DOHH2 (cell line): Measurements from ENCODE around the gene SVOPL.

Experiments used
- H3F3A ChIP-seq: fragments of 200-600 bp; sonication (generic), shearing (Covaris generic); 2 replicates; pipeline ENCODE4 v1.6.0; 2016; ENCODE audit warnings: antibody characterized with exemption, mild to moderate bottlenecking; ENCODE audit not compliant: control insufficient read depth, insufficient read depth
- H3K27ac ChIP-seq: fragments of 200-600 bp; sonication (generic); 2 replicates; pipeline ENCODE4 v1.5.1; 2014; ENCODE audit warnings: low read depth, mild to moderate bottlenecking, low read length, moderate library complexity
- H3K27me3 ChIP-seq: fragments of 200-600 bp; sonication (generic); 2 replicates; pipeline ENCODE4 v1.6.1; 2014; ENCODE audit warnings: mild to moderate bottlenecking, low read length, mixed read lengths; ENCODE audit not compliant: control insufficient read depth
- H3K36me3 ChIP-seq: fragments of 200-600 bp; sonication (generic); 2 replicates; pipeline ENCODE4 v1.6.1; 2014; ENCODE audit warnings: mild to moderate bottlenecking, low read length, moderate library complexity, mixed read lengths; ENCODE audit not compliant: control insufficient read depth
- H3K4me1 ChIP-seq: fragments of 200-600 bp; sonication (generic); 2 replicates; pipeline ENCODE4 v1.6.1; 2014; ENCODE audit warnings: mild to moderate bottlenecking, low read length, mixed read lengths; ENCODE audit not compliant: control insufficient read depth
- H3K4me2 ChIP-seq: fragments of 200-600 bp; sonication (generic); 2 replicates; pipeline ENCODE4 v1.6.0; 2014; ENCODE audit warnings: mild to moderate bottlenecking, low read length, moderate library complexity
- H3K4me3 ChIP-seq: fragments of 200-600 bp; sonication (generic); 2 replicates; pipeline ENCODE4 v1.5.1; 2014; ENCODE audit warnings: mild to moderate bottlenecking, low read length, mixed read lengths
- H3K79me2 ChIP-seq: fragments of 200-600 bp; sonication (generic); 2 replicates; pipeline ENCODE4 v1.6.1; 2014; ENCODE audit warnings: mild to moderate bottlenecking, low read length, mixed read lengths; ENCODE audit not compliant: control insufficient read depth
- H3K9me2 ChIP-seq: fragments of 200-600 bp; sonication (generic); replicated peaks from 2 replicates; pipeline ENCODE4 v1.6.1; 2014; ENCODE audit warnings: mild to moderate bottlenecking, low read length, mixed read lengths; ENCODE audit not compliant: control insufficient read depth
- H3K9me3 ChIP-seq: fragments of 200-600 bp; sonication (generic); 2 replicates; pipeline ENCODE4 v1.6.1; 2014; ENCODE audit warnings: antibody characterized with exemption, low read length, mixed read lengths; ENCODE audit not compliant: control insufficient read depth, insufficient read depth
- H4K20me1 ChIP-seq: fragments of 200-600 bp; sonication (generic); 2 replicates; pipeline ENCODE4 v1.6.0; 2014; ENCODE audit warnings: low read depth, mild to moderate bottlenecking, antibody characterized with exemption, low read length, moderate library complexity; ENCODE audit not compliant: control insufficient read depth, insufficient read depth
- EZH2phosphoT487 ChIP-seq: fragments of 200-600 bp; sonication (generic); IDR thresholded peaks from 2 replicates; pipeline ENCODE4 v1.6.1; 2017; ENCODE audit warnings: borderline replicate concordance, mild to moderate bottlenecking, antibody characterized with exemption, low read length, moderate library complexity, mixed read lengths
- TF ChIP-seq, protein P1 (sequence below): fragments of 200-600 bp; sonication (generic); IDR thresholded peaks from one replicate; pipeline ENCODE4 v1.5.1; 2014; ENCODE audit warnings: antibody characterized with exemption, mild to moderate bottlenecking, low read depth, low read length; ENCODE audit not compliant: poor library complexity, severe bottlenecking

The SVOPL gene

DNA sequence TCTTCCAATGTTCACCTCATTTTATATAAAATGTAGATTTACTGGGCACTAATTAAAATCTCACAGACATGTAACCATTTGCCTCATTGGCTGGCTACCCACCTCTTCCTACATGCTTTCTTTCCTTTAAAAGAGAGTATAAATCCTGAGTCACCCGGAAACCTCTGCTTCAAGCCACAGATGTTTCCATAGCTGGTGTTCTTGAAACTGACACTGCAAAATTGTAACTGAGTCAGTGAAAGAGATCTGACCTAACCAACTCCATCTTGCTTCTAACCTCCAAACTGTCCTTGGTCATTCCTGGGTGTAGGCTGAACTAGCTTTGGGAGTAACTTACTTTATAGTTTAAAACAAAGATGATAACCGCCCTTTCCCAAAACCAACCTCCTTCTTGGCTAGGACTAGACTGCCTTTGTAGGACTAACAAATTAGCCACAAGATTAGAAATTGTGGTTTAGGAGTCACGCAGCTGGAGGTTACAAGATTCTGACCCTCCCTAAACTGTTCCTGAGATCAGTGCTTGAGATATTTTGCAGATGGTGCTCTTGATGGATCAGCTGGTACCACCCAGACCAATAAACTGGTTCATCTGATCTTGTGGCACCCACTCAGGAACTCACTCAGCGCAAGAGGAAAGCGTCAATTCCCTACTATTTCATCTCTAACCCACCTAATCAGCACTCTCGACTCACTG is 33.5 kb downstream of the SVOPL start:
- H3K9me2 ChIP-seq: no peaks in the 10 kb centered on the region
- H3K4me1 ChIP-seq: no peaks in the 10 kb centered on the region
- H3K4me2 ChIP-seq: no peak overlapping the region
- H3F3A ChIP-seq: no peaks in the 10 kb centered on the region
- no peaks in the 10 kb centered on the region for H3K9me3 ChIP-seq
- no peaks in the 10 kb centered on the region for H3K27me3 ChIP-seq
- no peaks in the 10 kb centered on the region for H4K20me1 ChIP-seq
- H3K4me3 ChIP-seq: no peak overlapping the region
- TF ChIP-seq, protein P1, sequence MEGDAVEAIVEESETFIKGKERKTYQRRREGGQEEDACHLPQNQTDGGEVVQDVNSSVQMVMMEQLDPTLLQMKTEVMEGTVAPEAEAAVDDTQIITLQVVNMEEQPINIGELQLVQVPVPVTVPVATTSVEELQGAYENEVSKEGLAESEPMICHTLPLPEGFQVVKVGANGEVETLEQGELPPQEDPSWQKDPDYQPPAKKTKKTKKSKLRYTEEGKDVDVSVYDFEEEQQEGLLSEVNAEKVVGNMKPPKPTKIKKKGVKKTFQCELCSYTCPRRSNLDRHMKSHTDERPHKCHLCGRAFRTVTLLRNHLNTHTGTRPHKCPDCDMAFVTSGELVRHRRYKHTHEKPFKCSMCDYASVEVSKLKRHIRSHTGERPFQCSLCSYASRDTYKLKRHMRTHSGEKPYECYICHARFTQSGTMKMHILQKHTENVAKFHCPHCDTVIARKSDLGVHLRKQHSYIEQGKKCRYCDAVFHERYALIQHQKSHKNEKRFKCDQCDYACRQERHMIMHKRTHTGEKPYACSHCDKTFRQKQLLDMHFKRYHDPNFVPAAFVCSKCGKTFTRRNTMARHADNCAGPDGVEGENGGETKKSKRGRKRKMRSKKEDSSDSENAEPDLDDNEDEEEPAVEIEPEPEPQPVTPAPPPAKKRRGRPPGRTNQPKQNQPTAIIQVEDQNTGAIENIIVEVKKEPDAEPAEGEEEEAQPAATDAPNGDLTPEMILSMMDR: no peak
- no peak for TF ChIP-seq EZH2phosphoT487
- H3K79me2 ChIP-seq: no peaks in the 10 kb centered on the region
- no peak overlapping the region for H3K27ac ChIP-seq
- no peaks in the 10 kb centered on the region for H3K36me3 ChIP-seq

DNA sequence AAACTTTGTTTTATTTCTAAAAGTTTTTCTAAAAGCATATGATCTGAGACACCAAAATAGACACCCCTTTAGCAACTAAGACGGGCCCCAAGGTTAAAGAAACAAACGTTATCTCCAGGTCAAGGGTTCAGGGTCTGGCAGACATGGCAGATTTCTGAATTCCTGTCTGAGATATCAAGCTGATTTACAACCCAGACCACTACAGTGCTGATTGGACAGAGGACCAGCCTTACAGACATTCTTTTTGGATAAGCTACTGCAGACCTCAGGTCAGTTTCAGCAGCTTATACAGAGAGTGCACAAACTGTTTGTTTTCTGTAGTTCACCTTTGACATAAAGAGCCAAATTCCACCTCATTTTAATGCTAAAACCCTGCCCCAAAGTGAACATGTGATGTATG is 34.8 kb downstream of the SVOPL start:
- H3K27ac ChIP-seq: no peak overlapping the region
- H3K36me3 ChIP-seq: no peaks in the 10 kb centered on the region
- no peaks in the 10 kb centered on the region for H3K9me2 ChIP-seq
- no peaks in the 10 kb centered on the region for H3K79me2 ChIP-seq
- no peaks in the 10 kb centered on the region for H3K27me3 ChIP-seq
- no peaks in the 10 kb centered on the region for H3K9me3 ChIP-seq
- no peaks in the 10 kb centered on the region for H4K20me1 ChIP-seq
- H3K4me2 ChIP-seq: no peak overlapping the region
- H3F3A ChIP-seq: no peaks in the 10 kb centered on the region
- no peak for TF ChIP-seq EZH2phosphoT487
- TF ChIP-seq, protein P1: no peak
- H3K4me3 ChIP-seq: no peak overlapping the region
- H3K4me1 ChIP-seq: no peaks in the 10 kb centered on the region

DNA sequence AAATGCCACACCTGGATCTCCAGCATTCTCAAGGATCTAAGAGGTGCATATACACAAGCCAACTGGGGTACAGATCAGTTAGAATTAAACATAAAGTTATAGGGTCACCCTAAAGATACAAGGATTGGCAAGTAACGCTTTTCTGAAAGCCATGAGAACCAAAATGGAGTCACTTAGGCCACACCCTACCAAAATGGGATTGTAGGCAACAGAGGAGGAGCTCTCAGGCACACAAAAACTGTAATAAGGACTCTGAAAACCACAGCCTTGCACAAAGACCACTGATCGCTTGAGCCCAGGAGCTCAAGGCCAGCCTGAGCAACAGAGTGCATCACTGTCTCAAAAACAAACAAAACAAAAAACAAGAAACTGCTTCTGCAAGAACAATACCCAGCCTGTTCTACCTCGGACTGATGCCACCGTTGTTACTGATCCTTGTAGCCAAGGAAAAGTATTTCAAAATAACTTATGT is 35.5 kb downstream of the SVOPL start:
- no peaks in the 10 kb centered on the region for H3K4me1 ChIP-seq
- H3K27me3 ChIP-seq: no peaks in the 10 kb centered on the region
- TF ChIP-seq EZH2phosphoT487: no peak
- H3K9me3 ChIP-seq: no peaks in the 10 kb centered on the region
- no peaks in the 10 kb centered on the region for H3K9me2 ChIP-seq
- H3K36me3 ChIP-seq: no peaks in the 10 kb centered on the region
- H3K27ac ChIP-seq: no peak overlapping the region
- H3K4me2 ChIP-seq: no peak overlapping the region
- no peaks in the 10 kb centered on the region for H3F3A ChIP-seq
- no peak overlapping the region for H3K4me3 ChIP-seq
- no peaks in the 10 kb centered on the region for H3K79me2 ChIP-seq
- H4K20me1 ChIP-seq: no peaks in the 10 kb centered on the region

DNA sequence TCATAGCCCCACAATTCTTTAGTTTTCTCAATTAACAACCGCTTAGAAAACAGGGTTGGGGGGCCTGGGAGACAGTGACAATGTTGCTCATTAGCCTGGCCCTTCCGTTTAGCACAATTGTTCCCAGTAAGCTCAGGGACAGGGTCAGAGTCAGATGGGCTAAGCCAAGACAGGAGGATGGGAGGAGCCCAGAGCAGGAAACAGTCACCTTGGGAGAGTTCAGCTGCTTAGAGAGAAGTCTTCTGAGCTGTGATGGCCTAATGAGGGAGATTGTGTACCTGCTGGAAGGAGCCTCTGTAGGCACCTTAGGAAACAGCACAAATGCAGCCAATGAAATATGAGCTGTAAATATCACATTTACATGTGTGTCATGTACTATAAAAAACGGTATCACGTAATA is 35.9 kb downstream of the SVOPL start:
- Histone ChIP-seq H3K4me1 (no peaks in the 10 kb centered on the region), H3K79me2 (no peaks in the 10 kb centered on the region), H3K9me2 (no peaks in the 10 kb centered on the region), H3K4me3 (no peak overlapping the region), H3F3A (no peaks in the 10 kb centered on the region), H3K4me2 (no peak overlapping the region), H3K27ac (no peak overlapping the region), H3K27me3 (no peaks in the 10 kb centered on the region), H3K36me3 (no peaks in the 10 kb centered on the region), H4K20me1 (no peaks in the 10 kb centered on the region), H3K9me3 (no peaks in the 10 kb centered on the region)
- TF ChIP-seq, protein P1: no peak
- no peak for TF ChIP-seq EZH2phosphoT487
